Cardiac fibroblast (primary cell): ENCODE data around the gene LCOR.

Source experiments
- DNase-seq, 2 donors: peaks; one replicate each; pipeline versions ENCODE4 v3.0.0 to v3.0.0-alpha.2; 2010; ENCODE audit warnings: low read depth in 2 of 2
- H3K4me3 ChIP-seq, 2 donors: replicated peaks in 1 of 2; 1 replicate in 1 of 2; 2 replicates in 1 of 2; pipeline ENCODE4 v1.5.1; 2011; ENCODE audit warnings: low read depth in 2 of 2, low read length in 2 of 2, mild to moderate bottlenecking in 2 of 2, moderate library complexity in 1 of 2
- TF ChIP-seq, protein P1 (sequence below): IDR thresholded peaks from one replicate; pipeline ENCODE4 v1.5.1; 2011; ENCODE audit warnings: low read depth, mild to moderate bottlenecking, low read length, inconsistent platforms

Gene LCOR

DNA sequence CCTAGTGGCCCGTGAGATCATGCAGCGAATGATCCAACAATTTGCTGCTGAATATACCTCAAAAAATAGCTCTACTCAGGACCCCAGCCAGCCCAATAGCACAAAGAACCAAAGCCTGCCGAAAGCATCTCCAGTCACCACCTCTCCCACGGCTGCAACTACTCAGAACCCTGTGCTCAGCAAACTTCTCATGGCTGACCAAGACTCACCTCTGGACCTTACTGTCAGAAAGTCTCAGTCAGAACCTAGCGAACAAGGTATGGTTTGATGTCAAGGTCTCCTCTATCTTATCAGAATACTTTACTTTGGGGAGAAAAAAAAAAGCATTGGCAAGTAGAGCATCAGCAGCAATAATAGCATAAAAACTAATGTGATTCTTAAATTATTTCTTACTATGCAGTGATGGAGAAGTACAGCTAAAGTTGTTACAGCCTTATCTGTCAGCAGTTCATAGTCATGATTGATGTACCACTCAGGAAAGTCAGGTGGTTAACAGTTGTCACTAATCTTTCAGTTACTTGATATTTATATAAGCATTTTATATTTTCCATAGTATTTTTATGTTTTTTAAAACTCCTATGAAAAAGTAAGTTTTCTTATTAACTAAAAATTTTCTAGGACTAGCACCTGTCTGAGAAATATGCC is 117.1 kb downstream of the LCOR start:
- TF ChIP-seq, protein P1, sequence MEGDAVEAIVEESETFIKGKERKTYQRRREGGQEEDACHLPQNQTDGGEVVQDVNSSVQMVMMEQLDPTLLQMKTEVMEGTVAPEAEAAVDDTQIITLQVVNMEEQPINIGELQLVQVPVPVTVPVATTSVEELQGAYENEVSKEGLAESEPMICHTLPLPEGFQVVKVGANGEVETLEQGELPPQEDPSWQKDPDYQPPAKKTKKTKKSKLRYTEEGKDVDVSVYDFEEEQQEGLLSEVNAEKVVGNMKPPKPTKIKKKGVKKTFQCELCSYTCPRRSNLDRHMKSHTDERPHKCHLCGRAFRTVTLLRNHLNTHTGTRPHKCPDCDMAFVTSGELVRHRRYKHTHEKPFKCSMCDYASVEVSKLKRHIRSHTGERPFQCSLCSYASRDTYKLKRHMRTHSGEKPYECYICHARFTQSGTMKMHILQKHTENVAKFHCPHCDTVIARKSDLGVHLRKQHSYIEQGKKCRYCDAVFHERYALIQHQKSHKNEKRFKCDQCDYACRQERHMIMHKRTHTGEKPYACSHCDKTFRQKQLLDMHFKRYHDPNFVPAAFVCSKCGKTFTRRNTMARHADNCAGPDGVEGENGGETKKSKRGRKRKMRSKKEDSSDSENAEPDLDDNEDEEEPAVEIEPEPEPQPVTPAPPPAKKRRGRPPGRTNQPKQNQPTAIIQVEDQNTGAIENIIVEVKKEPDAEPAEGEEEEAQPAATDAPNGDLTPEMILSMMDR, result no peak
- no peak overlapping the region for H3K4me3 ChIP-seq
- DNase-seq, result no peak

DNA sequence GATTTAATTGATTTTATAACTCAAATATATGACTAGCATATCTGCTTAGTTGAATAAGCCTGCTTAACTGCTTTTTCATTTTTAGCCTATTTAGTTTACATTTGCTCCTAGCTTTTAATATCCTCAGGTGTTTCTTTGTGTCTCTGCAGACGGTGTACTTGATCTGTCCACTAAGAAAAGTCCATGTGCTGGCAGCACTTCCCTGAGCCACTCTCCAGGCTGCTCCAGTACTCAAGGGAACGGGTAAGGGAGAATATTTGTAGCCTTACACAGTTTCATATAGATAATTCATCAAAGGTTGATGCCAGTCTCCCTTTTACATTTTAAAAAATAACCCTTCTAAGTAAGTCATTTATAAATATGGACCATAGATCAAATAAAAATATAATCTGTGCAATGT is 119.9 kb downstream of the LCOR start:
- TF ChIP-seq, protein P1, result no peak
- no peak for DNase-seq

DNA sequence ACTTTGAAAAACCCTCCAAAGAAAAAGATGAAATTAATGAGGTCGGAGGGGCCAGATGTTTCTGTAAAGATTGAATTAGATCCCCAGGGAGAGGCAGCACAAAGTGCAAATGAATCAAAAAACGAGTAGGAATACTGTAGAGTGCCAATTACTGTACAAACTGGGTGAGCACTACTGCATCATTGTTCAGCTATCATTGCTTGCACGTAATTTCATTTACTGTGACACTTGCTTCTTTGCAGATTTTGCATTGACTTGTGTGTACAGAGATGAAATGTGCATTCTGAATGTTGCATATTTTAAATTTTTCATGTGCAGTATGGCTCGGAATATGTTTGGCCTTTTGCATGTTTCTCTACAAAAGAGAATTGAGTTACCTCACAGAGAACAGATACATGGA is 123.7 kb downstream of the LCOR start:
- TF ChIP-seq, protein P1, result no peak
- H3K4me3 ChIP-seq, result no peak overlapping the region
- DNase-seq, result no peak

More for the DNA sequence above, 119.9 kb downstream of the LCOR start:
- no peak overlapping the region for H3K4me3 ChIP-seq

DNA sequence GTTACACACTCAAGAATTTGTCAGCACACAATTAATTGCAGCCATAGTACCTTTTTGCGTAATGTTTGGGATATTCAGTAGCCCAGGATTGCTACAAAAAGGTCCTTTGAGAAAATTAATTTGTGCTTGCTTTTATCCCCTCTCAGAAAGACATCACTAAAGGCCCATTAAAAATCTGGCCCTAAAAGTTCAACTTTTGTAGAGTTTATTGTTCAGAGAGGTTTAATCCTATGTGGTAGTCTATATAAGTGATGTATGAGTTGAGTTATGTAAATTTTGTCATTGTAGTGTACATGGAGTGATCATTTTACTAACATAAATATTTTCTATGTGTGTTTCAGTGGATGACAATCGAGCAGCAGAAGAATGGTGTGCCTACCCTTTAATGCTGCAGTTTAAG is 126.0 kb downstream of the LCOR start:
- no peak for DNase-seq
- TF ChIP-seq, protein P1, result no peak
- no peak overlapping the region for H3K4me3 ChIP-seq

DNA sequence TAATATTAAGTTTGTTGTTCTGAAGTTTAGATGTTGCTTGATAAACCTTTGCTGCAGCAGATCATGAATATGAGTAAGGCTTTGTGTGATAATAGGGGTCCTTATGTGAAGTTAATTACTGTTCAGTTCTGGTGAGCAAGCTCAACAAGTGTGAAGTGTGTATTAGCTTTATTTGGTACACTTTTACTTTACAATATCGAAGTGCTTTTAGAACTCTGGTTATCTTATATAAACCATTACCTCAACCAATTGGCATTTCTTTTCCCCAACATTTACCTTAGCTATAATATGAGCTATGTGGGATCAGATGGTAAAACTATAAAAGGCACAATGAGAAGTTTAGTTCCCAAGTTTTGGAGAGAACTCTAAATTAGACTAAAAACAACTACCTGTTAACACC is 127.6 kb downstream of the LCOR start:
- DNase-seq, result no peak
- H3K4me3 ChIP-seq, result no peak overlapping the region
- TF ChIP-seq, protein P1, result no peak

DNA sequence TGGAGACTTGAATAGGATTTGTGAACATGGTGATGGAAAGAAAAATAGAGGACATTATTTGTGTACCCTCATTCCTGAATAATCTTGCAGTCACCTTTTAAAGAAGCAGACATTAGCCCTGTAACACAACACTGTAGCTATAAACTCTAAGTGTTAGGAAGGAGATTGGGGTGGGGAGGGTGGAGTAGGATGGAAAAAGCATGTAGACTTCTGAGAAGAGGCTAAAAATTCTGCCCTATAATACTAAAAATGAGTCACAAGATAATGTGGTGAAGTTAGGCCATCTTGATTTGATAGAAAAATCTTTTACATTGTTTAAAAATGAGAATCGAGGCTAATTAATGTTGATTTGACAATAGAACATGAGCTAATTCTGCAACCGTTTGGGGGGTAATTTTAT is 128.8 kb downstream of the LCOR start:
- peak in 1 of 2 donors; percentile 10 for DNase-seq
- no peak overlapping the region for H3K4me3 ChIP-seq
- TF ChIP-seq, protein P1, result no peak

DNA sequence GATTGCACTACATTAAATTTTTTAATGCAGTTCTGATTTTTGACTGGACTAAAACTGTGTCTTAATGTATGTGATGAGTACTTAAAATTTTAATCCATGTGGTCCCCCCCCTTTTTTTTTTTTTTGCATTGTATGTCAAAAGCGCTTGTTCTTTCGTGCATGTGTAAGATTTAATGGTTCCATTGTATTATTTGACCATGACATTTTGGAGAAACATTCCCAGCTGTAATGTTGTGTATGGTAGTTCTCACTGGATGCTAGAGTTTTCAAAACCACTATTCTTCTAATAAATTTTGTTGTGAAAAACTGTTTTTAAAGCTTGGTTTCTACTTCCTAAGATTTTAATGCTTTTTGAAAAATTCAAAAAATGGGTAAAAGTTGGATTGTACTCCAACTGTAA is 132.0 kb downstream of the LCOR start:
- no peak for DNase-seq
- TF ChIP-seq, protein P1, result no peak
- H3K4me3 ChIP-seq, result no peak overlapping the region
